ENCODE measurements around the gene FAM170B.

Gene FAM170B

GRCh38 chr10:49103761-49104160 lies 30.1 kb downstream of the FAM170B start:
- in situ Hi-C loops (cut with HindIII; ENCODE audit: low sequenced_read_pairs), result no loop called here
- DNase-seq (ENCODE audit: low read depth), result no peak
- TF ChIP-seq CTCF (IDR thresholded peaks at IDR 0.05; ENCODE audit: low read depth, low read length, missing control alignments), result no peak
- H3K4me3 ChIP-seq (ENCODE audit: low read depth, low read length), result no peak overlapping the region

GRCh38 chr10:49099046-49099445 lies 34.8 kb downstream of the FAM170B start:
- no peak for TF ChIP-seq CTCF (IDR thresholded peaks at IDR 0.05; ENCODE audit: low read depth, low read length, missing control alignments)
- H3K4me3 ChIP-seq (ENCODE audit: low read depth, low read length), result no peak overlapping the region
- no peak for DNase-seq (ENCODE audit: low read depth)
- in situ Hi-C loops (cut with HindIII; ENCODE audit: low sequenced_read_pairs), result no loop called here

- no peak for TF ChIP-seq CTCF (IDR thresholded peaks at IDR 0.05; ENCODE audit: low read depth, low read length, missing control alignments)
- H3K4me3 ChIP-seq (ENCODE audit: low read depth, low read length), result no peak overlapping the region
- DNase-seq (ENCODE audit: low read depth), result no peak
- in situ Hi-C loops (cut with HindIII; ENCODE audit: low sequenced_read_pairs), result no loop called here
Measured at GRCh38 chr10:49096890-49097445, 36.9 kb downstream of the FAM170B start.

DNA sequence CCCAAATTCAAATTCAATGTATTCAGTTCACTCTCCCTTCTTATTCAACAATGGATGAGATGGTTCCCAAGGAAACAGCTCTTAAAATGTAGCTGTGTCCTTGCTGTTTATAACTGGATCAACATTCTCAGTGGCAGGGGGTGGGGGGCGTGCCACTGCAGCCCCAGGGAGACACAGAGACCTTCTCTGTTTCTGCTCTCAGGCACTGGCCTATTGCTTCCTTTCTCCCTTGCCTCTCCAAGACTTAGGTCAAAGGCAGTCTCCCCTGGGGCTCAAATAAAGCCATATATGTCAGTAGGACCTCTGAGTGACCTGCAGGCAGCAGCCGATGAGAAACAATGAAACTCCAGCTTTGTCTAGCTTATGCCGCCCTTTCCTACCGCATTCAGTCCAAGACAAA lies 39.2 kb downstream of the FAM170B start:
- in situ Hi-C loops (cut with HindIII; ENCODE audit: low sequenced_read_pairs), result no loop called here
- TF ChIP-seq CTCF (IDR thresholded peaks at IDR 0.05; ENCODE audit: low read depth, low read length, missing control alignments), result no peak
- DNase-seq (ENCODE audit: low read depth), result no peak
- no peak overlapping the region for H3K4me3 ChIP-seq (ENCODE audit: low read depth, low read length)

DNA sequence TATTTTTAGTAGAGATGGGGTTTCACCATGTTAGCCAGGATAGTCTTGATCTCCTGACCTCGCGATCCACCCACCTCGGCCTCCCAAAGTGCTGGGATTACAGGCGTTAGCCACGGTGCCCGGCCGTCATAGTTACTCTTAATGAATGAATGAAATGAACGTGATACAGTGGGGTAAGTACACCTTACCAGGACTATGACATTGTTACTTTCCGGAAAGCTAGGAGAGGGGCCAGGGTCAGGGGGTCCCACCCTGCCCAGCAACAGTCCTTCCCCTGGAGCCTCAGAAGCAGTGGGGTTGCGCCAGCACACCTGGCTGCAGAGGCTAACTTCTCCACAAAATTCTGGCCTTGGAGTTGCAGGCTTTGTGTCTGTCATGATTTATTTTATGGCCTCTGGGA lies 39.9 kb downstream of the FAM170B start:
- DNase-seq (ENCODE audit: low read depth), result no peak
- TF ChIP-seq CTCF (IDR thresholded peaks at IDR 0.05; ENCODE audit: low read depth, low read length, missing control alignments), result no peak
- in situ Hi-C loops (cut with HindIII; ENCODE audit: low sequenced_read_pairs), result no loop called here
- no peak overlapping the region for H3K4me3 ChIP-seq (ENCODE audit: low read depth, low read length)

GRCh38 chr10:49092477-49092876 lies 41.3 kb downstream of the FAM170B start:
- DNase-seq (ENCODE audit: low read depth), result no peak
- H3K4me3 ChIP-seq (ENCODE audit: low read depth, low read length), result no peak overlapping the region
- in situ Hi-C loops (cut with HindIII; ENCODE audit: low sequenced_read_pairs), result no loop called here
- no peak for TF ChIP-seq CTCF (IDR thresholded peaks at IDR 0.05; ENCODE audit: low read depth, low read length, missing control alignments)
